ENCODE results near the gene HMCN1. TPM values are rescaled to one million over a fixed set of nuclear protein-coding genes. Genes with fewer than 3 reads are reported as not detected.

Gene HMCN1
- total RNA-seq, 1 donor from 2014 or later = 3.4 TPM

GRCh38 chr1:186139701-186140100 is 405.5 kb downstream of the HMCN1 start:
- Mint-ChIP-seq H3K27me3 (no peaks in the 10 kb centered on the region), H3K36me3 (ENCODE audit: insufficient read depth) (no peaks in the 10 kb centered on the region), H3K4me1 (ENCODE audit: low read depth) (no peaks in the 10 kb centered on the region), H3K9me3 (ENCODE audit: low read depth) (peaks cover 6% of the 10 kb centered on the region), H3K27ac (no peak overlapping the region), H3K4me3 (ENCODE audit: low read depth) (no peak overlapping the region)
- TF ChIP-seq, protein P1, sequence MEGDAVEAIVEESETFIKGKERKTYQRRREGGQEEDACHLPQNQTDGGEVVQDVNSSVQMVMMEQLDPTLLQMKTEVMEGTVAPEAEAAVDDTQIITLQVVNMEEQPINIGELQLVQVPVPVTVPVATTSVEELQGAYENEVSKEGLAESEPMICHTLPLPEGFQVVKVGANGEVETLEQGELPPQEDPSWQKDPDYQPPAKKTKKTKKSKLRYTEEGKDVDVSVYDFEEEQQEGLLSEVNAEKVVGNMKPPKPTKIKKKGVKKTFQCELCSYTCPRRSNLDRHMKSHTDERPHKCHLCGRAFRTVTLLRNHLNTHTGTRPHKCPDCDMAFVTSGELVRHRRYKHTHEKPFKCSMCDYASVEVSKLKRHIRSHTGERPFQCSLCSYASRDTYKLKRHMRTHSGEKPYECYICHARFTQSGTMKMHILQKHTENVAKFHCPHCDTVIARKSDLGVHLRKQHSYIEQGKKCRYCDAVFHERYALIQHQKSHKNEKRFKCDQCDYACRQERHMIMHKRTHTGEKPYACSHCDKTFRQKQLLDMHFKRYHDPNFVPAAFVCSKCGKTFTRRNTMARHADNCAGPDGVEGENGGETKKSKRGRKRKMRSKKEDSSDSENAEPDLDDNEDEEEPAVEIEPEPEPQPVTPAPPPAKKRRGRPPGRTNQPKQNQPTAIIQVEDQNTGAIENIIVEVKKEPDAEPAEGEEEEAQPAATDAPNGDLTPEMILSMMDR (IDR thresholded peaks at IDR 0.05; ENCODE audit: unreplicated experiment) = no peak
- DNase-seq (ENCODE audit: low spot score, unreplicated experiment) = no peak

GRCh38 chr1:186142159-186142558 is 408.0 kb downstream of the HMCN1 start:
- Mint-ChIP-seq H3K36me3 (ENCODE audit: insufficient read depth) (no peaks in the 10 kb centered on the region), H3K27ac (no peak overlapping the region), H3K4me1 (ENCODE audit: low read depth) (no peaks in the 10 kb centered on the region), H3K4me3 (ENCODE audit: low read depth) (no peak overlapping the region), H3K9me3 (ENCODE audit: low read depth) (peaks cover 6% of the 10 kb centered on the region), H3K27me3 (no peaks in the 10 kb centered on the region)
- TF ChIP-seq, protein P1 (IDR thresholded peaks at IDR 0.05; ENCODE audit: unreplicated experiment) = no peak
- DNase-seq (ENCODE audit: low spot score, unreplicated experiment) = no peak

- no peak for DNase-seq (ENCODE audit: low spot score, unreplicated experiment)
- H3K4me1 Mint-ChIP-seq (ENCODE audit: low read depth) = no peaks in the 10 kb centered on the region
- H3K36me3 Mint-ChIP-seq (ENCODE audit: insufficient read depth) = no peaks in the 10 kb centered on the region
- H3K4me3 Mint-ChIP-seq (ENCODE audit: low read depth) = no peak overlapping the region
- H3K27me3 Mint-ChIP-seq = no peaks in the 10 kb centered on the region
- TF ChIP-seq, protein P1 (IDR thresholded peaks at IDR 0.05; ENCODE audit: unreplicated experiment) = no peak
- H3K27ac Mint-ChIP-seq = no peak overlapping the region
- peaks cover 6% of the 10 kb centered on the region for H3K9me3 Mint-ChIP-seq (ENCODE audit: low read depth)
Observed at GRCh38 chr1:186142916-186143315, 408.7 kb downstream of the HMCN1 start.

- Mint-ChIP-seq H3K4me3 (ENCODE audit: low read depth) (no peak overlapping the region), H3K36me3 (ENCODE audit: insufficient read depth) (no peaks in the 10 kb centered on the region), H3K27ac (no peak overlapping the region), H3K9me3 (ENCODE audit: low read depth) (peaks cover 6% of the 10 kb centered on the region), H3K4me1 (ENCODE audit: low read depth) (no peaks in the 10 kb centered on the region), H3K27me3 (no peaks in the 10 kb centered on the region)
- DNase-seq (ENCODE audit: low spot score, unreplicated experiment) = no peak
- TF ChIP-seq, protein P1 (IDR thresholded peaks at IDR 0.05; ENCODE audit: unreplicated experiment) = no peak
Observed at GRCh38 chr1:186143481-186143880, 409.3 kb downstream of the HMCN1 start.

DNA sequence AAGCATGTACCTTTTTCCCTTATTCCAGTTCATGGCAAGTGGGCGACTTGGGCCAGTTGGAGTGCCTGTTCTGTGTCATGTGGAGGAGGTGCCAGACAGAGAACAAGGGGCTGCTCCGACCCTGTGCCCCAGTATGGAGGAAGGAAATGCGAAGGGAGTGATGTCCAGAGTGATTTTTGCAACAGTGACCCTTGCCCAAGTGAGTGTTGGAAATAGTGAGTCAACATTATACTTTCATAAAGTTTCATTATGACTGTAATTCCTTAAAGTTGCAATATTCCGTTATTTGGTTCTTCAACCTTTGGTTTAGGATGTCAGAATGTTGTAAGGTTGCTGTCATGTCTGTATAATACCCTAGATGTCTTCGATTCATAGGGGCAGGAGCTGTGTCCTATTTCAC is 410.3 kb downstream of the HMCN1 start:
- Mint-ChIP-seq H3K27ac (no peak overlapping the region), H3K4me1 (ENCODE audit: low read depth) (no peaks in the 10 kb centered on the region), H3K36me3 (ENCODE audit: insufficient read depth) (no peaks in the 10 kb centered on the region), H3K27me3 (no peaks in the 10 kb centered on the region), H3K9me3 (ENCODE audit: low read depth) (peaks cover 6% of the 10 kb centered on the region), H3K4me3 (ENCODE audit: low read depth) (no peak overlapping the region)
- DNase-seq (ENCODE audit: low spot score, unreplicated experiment) = no peak
- TF ChIP-seq, protein P1 (IDR thresholded peaks at IDR 0.05; ENCODE audit: unreplicated experiment) = no peak

Measured in progenitor cell of endocrine pancreas (in vitro differentiated cells).